HFFc6 (cell line): ENCODE measurements around the gene FRMD3. TPM values are rescaled to one million over a fixed set of nuclear protein-coding genes. Genes with fewer than 3 reads are reported as not detected.

ENCODE experiments used
- DNase-seq: peaks from one replicate; pipeline ENCODE4 v3.0.0-alpha.2; 2018
- H3K27ac Mint-ChIP-seq: 2 replicates; pipeline ENCODE4 v1.8.0; 2020; ENCODE audit warnings: mild to moderate bottlenecking, mixed read lengths
- H3K27me3 Mint-ChIP-seq: 2 replicates; pipeline ENCODE4 v1.8.0; 2021; ENCODE audit warnings: mild to moderate bottlenecking, moderate library complexity, mixed read lengths; ENCODE audit not compliant: insufficient read depth
- H3K36me3 Mint-ChIP-seq: 2 replicates; pipeline ENCODE4 v1.8.0; 2021; ENCODE audit warnings: low read depth, mixed read lengths
- H3K4me1 Mint-ChIP-seq: 2 replicates; pipeline ENCODE4 v1.8.0; 2020; ENCODE audit warnings: low read depth, mixed read lengths
- H3K4me3 Mint-ChIP-seq: 2 replicates; pipeline ENCODE4 v1.8.0; 2020; ENCODE audit warnings: mild to moderate bottlenecking, moderate library complexity, mixed read lengths
- H3K9me3 Mint-ChIP-seq: 2 replicates; pipeline ENCODE4 v1.8.0; 2020; ENCODE audit warnings: mild to moderate bottlenecking, mixed read lengths
- CTCF ChIP-seq: fragments of 200-600 bp; sonication (generic); IDR thresholded peaks from 2 replicates; pipeline ENCODE4 v1.5.0; 2021; ENCODE audit warnings: antibody characterized with exemption, mild to moderate bottlenecking
- total RNA-seq, 6 experiments: library from RNA; stranded (reverse); fragmentation: NEBNext Ultra II Directional; extraction: Animal tissue kit (Norgen Biotek cat#: 25700); gene quantifications; 2 replicates in 1 of 6; 3 replicates in 5 of 6; pipeline ENCODE4 v1.2.3, GENCODE V29; 2021

FRMD3 gene
- total RNA-seq, 6 experiments from 2014 or later, result 4.0 to 14.9 (median 12.7) TPM

- Mint-ChIP-seq H3K9me3 (no peaks in the 10 kb centered on the region), H3K27me3 (no peaks in the 10 kb centered on the region; the same call in 1 of the 2 replicates), H3K36me3 (peaks cover 15% of the 10 kb centered on the region), H3K27ac (no peak overlapping the region), H3K4me1 (peaks cover 10% of the 10 kb centered on the region; the same call in 1 of the 2 replicates), H3K4me3 (no peak overlapping the region)
- no peak for TF ChIP-seq CTCF
- DNase-seq, result no peak
Observed at GRCh38 chr9:83238871-83239640, 299.1 kb downstream of the FRMD3 start.

DNA sequence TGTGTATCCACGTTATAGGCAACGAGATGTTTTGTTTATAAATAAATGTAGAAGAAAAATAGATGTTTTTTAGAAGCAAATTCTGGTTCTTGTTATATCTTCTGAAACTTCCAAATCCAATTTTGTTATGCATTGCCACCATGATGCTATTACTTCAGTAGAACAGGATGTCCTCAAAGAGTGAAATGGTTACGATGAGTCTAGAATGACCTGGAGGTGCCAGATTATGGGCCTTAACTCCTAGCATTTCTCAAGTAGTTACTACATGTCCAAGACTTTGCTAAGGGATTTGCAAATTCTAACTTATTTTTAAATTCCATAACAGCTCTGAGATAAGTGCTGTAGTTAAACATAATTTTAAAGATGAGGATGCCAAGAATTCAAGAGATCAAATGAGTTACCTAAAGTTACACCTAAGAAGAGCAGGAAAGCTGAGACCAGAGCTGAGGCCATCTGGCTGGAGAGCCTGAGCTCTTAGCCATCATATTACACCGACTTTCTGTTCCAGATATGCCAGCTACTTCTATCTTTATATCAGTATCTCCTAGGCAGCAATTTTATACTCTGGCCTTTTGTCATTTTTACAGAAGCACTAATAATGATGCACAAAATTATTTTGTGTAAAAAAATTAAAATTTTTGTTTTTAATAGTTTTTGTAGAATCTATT lies 302.0 kb downstream of the FRMD3 start:
- DNase-seq, result no peak
- Mint-ChIP-seq H3K27ac (no peak overlapping the region), H3K9me3 (no peaks in the 10 kb centered on the region), H3K27me3 (no peaks in the 10 kb centered on the region; the same call in none of the 2 replicates), H3K4me1 (peaks cover 10% of the 10 kb centered on the region; the same call in 1 of the 2 replicates), H3K36me3 (no peaks in the 10 kb centered on the region), H3K4me3 (no peak overlapping the region)
- no peak for TF ChIP-seq CTCF

- no peak for DNase-seq
- Mint-ChIP-seq H3K4me1 (peaks cover 10% of the 10 kb centered on the region; the same call in 1 of the 2 replicates), H3K27ac (no peak overlapping the region), H3K4me3 (no peak overlapping the region), H3K27me3 (no peaks in the 10 kb centered on the region; the same call in none of the 2 replicates), H3K9me3 (no peaks in the 10 kb centered on the region), H3K36me3 (peaks cover under 1% of the 10 kb centered on the region; the same call in 1 of the 2 replicates)
- TF ChIP-seq CTCF, result no peak
Observed at GRCh38 chr9:83235526-83235925, 302.7 kb downstream of the FRMD3 start.

DNA sequence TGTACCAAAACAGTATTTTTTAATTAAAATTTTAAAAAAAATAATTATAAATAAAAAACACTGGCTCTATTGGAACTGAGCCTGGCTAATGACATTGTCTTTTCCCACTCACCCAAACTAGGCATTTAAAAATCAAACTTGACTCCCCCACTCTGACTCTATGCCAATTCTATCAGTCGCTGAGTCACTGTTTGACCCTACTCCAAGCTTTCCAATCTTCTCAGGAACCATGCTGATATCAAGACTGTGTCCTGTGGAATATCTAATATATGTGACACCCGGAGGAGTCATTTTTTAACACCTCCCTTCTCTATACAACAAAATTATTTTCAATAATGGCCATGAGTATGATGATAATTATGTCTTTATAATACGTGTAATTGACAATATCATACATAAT lies 303.7 kb downstream of the FRMD3 start:
- peaks cover 8% of the 10 kb centered on the region; the same call in 1 of the 2 replicates for H3K36me3 Mint-ChIP-seq
- no peaks in the 10 kb centered on the region; the same call in none of the 2 replicates for H3K27me3 Mint-ChIP-seq
- H3K9me3 Mint-ChIP-seq, result no peaks in the 10 kb centered on the region
- TF ChIP-seq CTCF, result no peak
- no peak overlapping the region for H3K27ac Mint-ChIP-seq
- H3K4me3 Mint-ChIP-seq, result no peak overlapping the region
- no peak for DNase-seq
- peaks cover 5% of the 10 kb centered on the region; the same call in 1 of the 2 replicates for H3K4me1 Mint-ChIP-seq

DNA sequence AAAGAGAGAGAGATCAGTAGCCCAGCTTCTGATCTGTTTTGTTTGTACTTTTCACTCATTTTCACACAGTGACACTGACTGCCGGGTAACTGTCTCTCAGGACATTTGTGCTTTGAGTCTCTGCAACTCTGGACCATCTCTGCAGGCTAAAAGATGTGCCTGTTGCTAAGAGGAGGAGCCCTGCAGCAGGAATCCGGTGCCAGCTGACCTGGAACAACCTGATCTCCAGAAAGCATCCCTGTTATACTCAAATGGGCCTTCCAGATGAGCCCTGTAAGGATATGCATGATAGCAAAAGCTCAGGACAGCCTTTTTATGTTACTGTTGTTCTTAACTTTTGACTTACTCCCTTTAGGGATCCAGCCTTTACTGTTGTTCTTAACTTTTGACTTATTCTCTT lies 304.6 kb downstream of the FRMD3 start:
- H3K4me3 Mint-ChIP-seq, result no peak overlapping the region
- H3K4me1 Mint-ChIP-seq, result no peaks in the 10 kb centered on the region
- H3K27me3 Mint-ChIP-seq, result no peaks in the 10 kb centered on the region; the same call in none of the 2 replicates
- no peak for TF ChIP-seq CTCF
- peaks cover 8% of the 10 kb centered on the region; the same call in 1 of the 2 replicates for H3K36me3 Mint-ChIP-seq
- H3K27ac Mint-ChIP-seq, result no peak overlapping the region
- no peak for DNase-seq
- no peaks in the 10 kb centered on the region for H3K9me3 Mint-ChIP-seq
